Stimulated activated CD8-positive, alpha-beta memory T cell treated with anti-CD3 and anti-CD28 coated beads, Interleukin-2, amount 100 ng/mL, for 48 hours (primary cell): ENCODE results near the gene NME3.

Experiments used
- DNase-seq, 2 donors: peaks; one replicate each; pipeline ENCODE4 v3.0.0-alpha.2; 2020; ENCODE audit warnings: low read depth in 2 of 2

The NME3 gene

DNA sequence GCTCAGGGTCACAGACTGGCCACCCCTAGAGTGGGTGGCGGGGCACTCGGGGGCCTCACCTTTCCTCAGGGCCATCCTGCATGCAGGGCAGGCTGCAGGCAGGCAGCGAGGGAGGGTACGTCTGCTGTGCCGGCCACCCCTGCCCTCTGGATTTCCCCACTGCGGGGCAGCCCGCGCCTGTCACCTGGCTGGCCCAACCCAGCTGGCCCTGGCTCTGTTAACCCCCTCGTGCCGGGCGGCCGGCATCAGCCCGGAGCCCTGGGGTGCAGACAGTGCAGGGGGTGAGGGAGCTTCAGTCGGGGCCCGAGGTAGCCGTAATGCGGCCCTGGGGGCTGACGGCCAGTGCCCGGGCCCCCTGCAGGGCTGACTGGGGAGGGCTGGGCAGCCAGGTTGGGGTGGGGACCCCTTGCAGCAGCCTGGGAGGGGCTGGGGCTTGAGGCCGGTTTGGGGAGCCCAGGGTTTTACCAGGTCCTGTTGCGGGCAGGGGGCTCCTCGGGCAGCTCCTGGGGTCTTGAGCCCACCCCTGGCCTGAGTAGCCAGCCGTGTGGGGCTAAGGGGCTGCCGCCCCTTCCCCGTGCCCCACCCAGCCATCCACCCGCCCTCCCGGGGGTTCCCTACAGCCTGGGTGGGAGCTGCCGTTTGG, 22.4 kb upstream of the NME3 start, which contains the start of gene IGFALS:
Gene IGFALS (minus strand): TSS at position 128 of the 643 bp plus-strand sequence. CDS start 53 bp downstream, at position 75.
- no peak for DNase-seq

DNA sequence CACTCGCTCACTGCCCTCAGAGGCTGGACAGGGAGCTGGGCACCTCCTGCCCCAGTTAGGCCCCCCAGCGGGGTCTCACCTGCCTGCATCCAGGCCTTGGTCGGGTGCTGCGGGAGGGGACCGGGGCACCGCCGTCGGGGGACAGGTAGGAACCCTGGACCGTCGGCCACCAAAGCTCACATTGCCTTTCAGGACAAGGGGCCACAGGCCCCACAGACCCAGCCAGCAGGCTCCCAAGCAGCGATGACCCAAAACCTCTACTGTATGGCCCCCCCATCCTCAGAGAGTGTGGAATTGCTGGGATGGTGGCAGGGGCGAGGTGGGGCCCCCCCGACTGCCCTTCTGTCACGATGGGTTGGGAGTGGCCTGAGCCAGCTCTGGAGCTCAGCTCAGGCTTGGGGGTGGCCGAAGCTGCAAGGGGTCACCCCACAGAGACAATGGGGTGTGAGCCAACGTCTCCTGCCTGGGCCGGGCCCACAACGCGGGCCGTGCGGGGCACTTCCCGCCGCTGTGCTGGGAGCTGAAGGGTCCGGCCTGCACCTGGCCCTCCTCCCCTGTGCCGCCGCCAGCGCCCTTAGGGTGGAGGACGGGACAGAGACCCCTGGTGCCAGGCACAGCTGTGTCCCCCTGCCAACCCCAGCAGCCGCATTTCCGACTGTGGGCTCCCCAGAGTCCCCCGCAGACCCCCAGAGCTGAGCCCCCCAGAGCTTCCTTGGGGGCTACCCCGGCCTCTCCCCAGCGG, 21.7 kb upstream of the NME3 start:
- DNase-seq, result no peak

DNA sequence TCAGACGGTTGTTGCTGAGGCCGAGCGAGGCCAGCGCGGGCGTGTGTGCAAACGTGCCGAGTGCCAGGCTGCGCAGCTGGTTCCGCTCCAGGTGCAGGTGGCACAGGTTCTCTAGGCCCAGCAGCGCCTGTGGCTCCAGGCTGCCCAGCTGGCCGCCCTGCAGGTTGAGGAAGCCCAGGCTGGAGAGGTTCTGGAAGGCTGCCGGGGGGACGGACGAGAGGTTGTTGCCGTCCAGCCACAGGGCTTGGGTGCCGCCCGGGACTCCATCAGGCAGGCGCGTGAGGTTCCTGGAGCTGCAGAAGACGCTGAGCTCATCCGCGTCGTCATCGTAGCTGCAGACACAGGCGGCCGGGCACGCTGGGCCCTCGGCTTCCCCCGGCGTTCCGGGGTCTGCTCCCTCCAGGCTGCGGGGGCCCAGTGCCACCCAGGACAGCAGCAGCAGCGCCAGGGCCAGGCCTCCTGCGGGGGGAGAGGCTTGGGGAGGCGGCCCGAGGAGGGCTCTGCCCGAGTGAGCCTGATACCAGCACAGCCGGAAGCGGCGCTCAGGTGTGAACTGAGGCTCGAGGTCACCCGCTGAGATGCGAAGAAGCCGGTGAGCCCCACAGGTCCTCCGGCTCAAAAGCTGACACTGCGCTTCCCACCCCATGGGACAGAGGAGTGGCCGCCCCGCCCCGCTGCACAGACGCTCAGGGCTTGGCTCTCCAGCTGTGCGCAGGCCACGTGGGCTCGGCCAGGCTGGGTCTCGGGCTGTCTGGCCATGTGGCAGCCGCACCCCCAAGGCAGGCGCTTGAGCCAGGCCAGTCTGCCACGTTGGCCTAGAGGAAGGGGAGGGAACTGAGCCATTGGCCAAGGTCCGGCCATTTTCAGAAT, 20.8 kb upstream of the NME3 start:
- DNase-seq, result no peak

DNA sequence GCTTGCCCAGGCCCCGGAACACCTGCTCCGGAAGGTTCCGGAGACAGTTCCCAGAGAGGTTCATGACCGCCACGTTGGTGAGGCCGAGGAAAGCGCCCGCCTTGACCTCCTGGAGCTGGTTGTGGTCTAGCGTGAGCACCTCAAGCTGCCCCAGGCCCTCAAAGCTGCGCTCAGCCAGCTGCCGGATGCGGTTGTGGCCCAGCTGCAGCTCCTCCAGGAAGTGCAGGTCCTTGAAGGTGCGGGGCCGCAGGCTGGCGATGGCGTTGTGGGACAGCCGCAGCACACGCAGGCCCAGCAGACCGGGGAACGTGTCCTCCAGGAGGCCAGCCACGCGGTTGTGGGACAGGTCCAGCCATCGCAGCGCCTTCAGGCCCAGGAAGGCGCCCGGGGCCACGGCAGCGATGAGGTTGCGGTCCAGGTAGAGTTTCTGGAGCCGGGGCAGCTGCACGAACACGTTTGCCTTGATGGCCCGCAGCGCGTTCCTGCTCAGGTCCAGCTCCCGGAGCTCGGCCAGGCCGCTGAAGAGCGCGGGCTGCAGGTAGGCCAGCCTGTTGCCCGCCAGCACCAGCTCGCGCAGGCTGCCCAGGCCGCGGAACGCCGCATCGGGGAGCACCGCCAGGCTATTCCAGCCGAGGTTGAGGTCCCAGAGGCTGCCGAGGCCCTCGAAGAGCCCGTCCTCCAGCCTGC, 20.1 kb upstream of the NME3 start:
- no peak for DNase-seq

DNA sequence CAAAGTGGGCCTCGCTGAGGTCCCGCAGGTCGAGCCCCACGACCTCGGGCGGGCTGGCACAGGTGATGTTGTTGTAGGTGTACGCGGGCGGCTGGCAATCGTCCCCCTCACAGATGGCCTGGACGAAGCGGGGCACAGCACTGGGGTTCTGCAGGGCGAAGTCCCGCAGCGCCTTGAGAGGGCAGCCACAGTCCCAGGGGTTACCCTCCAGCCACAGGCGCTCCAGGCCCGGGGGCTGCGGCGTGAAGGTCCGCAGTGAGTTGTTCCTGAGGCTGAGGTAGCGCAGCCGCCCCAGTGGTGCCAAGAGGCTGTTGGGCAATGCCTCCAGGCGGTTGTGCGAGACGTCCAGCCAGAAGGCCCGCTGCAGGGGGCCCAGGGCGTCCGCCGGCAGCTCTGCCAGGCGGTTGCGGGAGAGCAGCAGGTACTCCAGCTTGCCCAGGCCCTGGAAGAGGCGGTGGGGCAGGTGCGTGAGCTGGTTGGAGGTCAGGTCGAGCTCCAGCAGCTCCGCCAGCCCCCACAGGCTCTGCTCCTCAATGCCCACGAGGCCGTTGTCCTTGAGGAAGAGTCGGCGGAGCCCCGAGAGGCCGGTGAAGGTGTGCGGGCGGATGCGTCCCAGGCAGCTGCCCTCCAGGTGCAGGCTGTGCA, 19.4 kb upstream of the NME3 start:
- no peak for DNase-seq

DNA sequence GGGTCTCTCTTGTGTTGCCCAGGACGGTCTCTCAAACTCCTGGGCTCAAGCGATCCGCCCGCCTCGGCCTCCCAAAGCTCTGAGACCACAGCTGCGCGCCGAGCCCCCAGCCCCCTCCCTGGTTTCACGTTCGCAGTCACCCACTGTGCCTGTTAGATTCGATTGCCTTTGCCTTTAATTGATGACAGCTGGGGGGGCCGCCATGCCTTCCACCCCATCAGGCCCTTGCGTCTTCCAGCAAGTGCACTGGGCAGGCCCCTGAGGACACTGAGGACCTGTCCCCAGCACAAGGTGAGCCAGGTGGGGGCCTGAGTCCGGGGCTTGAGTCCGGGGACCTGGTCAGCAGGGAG, 18.9 kb upstream of the NME3 start:
- no peak for DNase-seq

DNA sequence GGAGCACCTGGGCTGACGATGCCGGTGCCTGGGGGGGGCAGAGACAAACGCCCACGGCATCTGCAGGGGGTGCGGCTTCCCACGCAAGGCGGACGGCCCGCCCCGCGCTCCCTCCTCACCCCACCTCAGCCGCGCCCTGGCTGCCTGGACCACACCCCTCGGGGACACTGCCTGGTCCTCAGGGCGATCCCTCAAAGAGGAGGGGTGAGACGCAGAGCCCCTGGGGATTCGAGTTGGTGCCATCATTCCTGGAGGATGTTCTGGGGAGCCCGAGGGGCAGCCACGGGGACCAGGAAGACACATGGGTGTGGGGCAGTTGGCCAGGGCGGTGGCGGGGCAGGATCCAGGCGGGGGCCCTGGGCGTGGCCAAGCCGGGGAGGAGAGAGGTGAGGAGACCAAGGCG, 18.3 kb upstream of the NME3 start:
- no peak for DNase-seq

DNA sequence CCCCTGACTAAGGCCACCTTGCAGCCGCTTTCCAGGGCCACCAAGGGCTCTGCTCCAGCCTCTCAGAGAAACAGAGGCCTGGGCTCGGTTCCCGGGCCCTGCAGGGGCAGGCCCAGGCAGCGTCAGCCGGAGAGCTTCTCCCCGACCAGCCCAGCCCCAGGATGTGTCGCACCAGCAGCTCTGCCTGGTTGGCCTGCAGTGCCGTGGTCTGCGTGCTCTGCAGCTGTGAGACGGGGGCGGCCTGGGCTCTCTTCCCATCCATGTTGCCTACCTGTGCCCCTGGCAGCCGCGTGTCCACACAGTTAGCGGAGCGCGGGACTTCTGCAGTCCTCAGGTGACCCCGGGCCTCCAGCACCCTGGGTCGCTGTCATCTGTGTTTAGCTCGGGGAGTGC, 17.4 kb upstream of the NME3 start:
- no peak for DNase-seq

DNA sequence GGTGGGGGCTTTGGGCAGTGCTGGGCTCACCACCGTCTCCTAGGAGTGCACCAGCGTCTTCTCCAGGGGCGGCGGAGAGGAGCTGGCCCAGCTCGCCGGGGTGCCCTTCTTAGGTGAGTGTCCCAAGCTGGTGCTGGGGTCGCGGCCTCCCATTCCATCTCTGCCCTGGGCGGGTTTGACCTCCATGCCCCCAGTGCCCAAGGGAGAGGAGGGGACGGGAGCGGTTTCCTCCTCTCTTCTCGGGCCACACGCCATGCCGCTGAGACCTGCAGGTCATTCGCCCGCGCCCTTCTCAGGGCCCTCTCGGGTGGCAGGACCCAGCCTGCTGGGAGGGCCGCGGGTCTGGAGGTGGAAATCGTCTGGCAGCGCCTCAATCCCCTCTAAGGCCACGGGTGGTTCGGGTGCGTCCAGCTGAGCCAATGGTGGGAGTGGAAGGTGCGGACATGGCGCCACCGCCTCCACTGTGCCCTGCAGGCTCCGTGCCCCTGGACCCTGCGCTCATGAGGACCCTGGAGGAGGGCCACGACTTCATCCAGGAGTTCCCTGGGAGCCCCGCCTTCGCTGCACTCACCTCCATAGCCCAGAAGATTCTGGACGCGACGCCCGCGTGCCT, 16.9 kb upstream of the NME3 start:
- no peak for DNase-seq

DNA sequence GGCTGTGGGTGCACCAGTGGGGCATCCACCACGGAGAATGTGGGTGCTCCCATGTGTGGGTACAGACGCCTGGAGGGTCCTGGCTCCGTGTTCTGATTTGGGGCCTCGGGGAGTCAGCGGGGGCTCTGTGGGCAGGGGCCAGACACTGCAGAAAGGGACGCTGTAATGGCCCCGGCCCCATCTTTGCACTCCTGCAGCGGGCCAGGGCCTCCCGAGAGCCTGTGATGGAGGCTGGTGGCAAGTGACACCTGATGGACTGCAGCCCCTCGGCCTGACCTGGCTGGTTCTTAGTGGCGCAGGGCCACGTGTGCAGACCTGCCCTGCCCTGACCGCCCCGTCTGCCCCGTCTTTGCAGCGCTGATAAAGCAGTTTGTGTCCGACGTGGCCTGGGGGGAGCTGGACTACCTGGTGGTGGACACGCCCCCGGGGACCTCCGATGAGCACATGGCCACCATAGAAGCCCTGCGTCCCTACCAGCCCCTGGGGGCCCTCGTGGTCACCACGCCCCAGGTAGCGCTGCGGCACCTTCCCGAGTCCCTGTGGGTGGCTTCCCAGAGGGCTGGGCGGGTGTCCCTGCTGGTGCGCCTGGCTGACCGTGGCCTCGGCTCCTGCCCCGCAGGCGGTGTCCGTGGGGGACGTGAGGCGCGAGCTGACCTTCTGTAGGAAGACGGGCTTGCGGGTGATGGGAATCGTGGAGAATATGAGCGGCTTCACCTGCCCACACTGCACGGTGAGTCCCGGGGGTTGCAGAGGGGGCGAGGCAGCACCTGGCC, 16.2 kb upstream of the NME3 start:
- no peak for DNase-seq

DNA sequence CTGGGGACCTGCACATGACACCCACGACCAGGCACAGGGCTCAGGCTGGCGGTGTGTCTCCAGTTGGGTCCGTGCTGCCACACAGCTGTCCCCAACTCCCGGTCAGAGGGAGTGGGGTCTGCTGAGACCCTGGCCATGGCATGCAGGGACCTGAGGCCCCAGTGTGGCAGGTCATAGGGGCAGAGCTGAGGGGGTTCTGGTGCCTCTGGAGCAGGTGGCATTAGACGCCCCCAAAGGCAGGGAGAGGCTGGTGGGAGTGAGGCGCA, 15.6 kb upstream of the NME3 start:
- no peak for DNase-seq

DNA sequence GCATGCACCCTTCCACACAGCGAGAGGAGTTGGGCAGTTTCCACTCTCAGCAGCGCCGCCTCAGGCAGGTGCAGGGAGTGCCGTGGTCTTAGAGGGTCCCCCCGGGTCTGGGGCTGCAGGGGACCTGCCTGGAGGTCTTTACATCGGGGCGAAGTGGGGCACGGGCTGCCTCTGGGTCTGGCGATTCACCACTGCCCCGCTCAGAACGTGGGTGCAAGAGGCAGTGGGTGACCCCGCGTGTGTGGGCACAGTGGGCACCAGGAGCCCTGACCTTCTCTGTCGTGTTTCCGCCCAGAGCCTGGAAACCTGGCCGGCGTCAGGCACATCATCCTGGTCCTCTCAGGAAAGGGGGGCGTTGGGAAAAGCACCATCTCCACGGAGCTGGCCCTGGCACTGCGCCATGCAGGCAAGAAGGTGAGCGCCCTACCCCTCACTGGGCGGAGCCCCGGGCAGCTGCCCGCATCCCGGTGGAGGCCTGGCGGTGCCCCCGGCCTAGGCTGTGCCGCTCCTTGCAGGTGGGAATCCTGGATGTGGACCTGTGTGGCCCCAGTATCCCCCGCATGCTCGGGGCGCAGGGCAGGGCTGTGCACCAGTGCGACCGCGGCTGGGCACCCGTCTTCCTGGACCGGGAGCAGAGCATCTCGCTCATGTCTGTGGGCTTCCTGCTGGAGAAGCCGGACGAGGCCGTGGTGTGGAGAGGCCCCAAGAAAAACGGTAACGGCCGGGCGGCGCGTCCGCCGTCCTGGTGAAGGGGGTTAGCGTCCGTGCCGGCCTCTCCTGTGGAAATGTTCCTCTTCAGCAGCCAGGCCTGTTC, 15.1 kb upstream of the NME3 start:
- no peak for DNase-seq

DNA sequence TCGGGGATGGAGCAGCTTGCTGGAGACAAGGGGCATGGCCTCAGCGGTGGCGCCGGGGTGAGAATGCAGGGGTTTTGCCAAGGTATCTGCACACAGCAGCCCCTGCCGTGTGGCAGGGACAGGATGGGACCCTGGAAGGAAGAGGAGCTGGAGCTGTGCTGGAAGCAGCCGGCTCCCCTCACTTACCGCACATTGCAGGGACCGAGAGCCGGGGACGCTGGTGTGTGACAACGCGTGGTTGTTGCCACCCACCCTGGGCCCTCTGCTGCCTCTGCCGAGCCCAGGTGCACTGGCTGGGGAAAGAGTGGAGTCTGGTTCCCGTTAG, 14.5 kb upstream of the NME3 start:
- DNase-seq, result no peak

DNA sequence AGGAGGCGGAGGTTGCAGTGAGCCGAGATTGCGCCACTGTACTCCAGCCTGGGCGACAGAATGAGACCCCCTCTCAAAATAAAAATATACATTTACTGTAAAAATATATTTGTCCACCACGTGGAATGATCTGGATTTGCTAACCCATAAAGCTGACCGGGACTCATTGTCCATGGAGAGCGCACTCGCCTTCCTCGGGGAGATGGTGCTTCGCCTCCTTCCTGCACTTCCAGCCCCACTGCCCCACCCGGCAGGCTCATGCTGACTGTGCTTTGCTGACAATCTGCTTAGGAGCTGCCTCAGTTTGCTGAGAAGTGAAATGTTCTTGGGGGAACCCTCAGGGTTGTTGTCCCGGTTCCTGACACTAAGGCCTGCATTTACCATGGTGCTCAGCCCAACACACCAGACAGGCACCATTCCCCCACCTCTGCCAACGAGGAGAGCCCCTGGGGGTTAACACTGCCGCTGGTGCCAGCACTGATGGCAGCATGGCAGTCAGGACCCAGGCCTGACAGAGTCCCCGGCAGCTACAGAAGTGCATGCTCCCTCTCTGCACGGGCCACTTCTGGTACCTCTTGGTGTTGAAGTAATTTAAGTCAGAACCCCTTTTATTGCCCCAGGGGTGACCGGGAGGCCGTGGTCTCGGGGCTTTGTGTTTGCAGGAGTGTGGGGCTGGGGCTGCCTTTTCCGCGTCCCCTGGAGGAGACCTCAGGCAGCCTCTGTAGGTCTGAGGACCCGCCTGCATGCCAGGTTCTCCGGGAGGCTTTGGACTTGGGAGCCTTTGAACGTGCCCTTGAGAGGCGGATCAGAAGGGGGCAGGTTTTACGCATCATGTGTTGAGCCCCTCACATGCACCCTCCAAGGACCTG, 13.9 kb upstream of the NME3 start:
- no peak for DNase-seq

DNA sequence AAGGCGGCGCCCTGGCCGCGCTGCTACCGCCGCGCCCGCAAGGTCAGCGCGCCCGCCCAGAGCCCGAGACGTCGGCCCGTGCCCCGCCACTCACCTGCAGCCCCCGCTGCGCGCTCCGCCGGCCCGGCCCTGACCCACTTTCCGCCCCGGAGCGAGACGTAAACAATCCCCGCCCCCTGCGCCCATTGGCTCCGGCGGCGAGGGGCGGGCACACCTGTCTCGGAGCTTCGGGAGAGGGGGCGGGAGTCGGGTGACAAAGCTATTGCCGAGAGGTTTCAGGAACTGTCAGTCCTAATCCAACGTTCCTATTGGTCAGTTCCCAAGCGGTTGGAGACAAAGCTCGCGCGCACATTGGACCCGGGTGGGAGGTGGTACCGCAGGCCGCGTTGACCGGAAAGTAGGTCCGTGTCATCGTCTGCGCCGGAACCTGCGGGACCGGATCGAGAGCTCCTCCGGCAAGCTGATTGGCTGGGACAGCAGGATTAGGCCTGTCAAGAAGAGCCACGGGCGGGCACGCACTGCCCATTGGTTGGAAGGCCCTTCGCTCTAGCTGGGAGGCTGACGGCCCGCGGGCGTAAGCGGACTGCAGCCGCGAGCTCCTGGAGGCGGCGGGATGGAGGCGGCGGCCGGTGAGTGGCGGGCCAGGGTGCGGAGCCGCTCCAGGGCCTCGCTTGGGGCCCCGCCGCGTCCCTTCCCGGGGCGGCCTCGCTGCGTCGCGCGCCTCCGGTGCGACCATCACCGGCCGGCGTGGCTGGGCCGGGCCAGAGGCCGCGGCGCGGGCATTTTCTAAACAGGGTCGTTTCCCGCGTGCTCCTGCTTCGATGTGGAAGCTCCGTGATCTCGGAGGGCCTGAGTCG, 11.3 kb upstream of the NME3 start, which contains the start of the genes NUBP2 and SPSB3:
Gene NUBP2 (plus strand): TSS at position 553 of the 857 bp plus-strand sequence. CDS start 61 bp downstream, at position 614.
Gene SPSB3 (minus strand): TSS at position 164 of the 857 bp plus-strand sequence. CDS start 1,088 bp downstream, outside the sequence.
- peak; percentile 95 to 98 for DNase-seq

DNA sequence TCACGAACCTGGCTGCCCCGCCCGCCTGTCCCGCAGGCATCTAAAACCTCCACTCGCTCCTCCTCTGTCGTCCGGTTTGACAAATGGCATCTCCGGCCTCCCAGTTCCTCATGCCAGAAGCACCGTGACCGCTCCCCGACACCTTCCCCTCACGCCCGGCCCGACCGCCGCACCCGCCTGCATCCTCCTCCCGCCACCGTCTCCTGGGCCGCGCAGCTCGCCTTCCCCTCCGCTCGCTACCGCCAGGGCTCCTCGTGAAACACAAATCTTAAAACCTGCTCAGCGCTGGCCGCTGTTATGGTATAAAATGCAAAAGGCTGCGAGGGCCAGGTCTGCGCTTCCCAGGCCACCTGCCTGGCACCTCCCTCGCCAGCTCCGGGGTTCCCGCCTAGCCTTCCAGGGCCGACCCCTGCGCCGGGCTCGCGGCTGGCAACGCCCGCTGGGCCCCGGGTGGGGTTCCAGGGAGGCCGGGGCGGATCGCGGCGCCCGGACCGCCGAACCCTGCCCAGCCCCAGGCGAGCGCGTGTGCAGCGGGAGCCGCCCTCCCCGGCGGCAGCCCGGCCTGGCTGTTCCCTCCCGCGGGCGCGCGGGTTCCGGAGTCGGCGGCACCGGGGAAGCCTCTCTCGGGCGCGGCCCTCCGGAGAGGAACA, 10.5 kb upstream of the NME3 start:
- peak in 1 of 2 donors; percentile 28 for DNase-seq

DNA sequence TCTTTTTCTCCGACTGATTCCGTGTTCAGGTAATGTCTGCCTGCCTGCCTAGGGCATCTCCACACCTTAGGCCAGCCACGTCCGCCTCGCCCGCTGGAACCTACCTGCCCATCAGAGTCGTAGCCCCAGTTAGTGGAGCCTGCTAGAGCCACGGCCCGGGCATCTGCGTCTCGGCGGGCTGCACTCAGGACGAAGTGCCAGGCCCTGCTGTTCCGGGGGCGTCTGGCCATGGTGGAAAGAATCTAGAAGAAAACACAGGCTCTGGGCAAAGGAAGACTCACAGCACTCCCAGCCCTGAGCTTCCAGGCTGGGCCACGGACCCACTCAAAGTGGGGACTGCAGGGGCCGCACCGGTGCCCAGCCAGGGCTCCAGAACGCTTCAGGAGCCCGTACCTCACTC, 9.9 kb upstream of the NME3 start:
- DNase-seq, result no peak
